Activated T-cell treated with anti-CD3 and anti-CD28 coated beads, Interleukin-2, amount 50 U/mL, for 4 hours (primary cell): ENCODE measurements around the gene TSPAN18. TPM values are rescaled to one million over a fixed set of nuclear protein-coding genes. Genes with fewer than 3 reads are reported as not detected.

ENCODE experiments used
- ATAC-seq, 2 donors: fragments of 200-7000 bp; cut with Tn5 transposase; one replicate each; pipeline ENCODE4 v1.10.0; 2021
- DNase-seq: peaks from one replicate; pipeline ENCODE4 v3.0.0-alpha.2; 2020
- H3K27me3 Mint-ChIP-seq: one replicate; pipeline ENCODE4 v1.8.0; 2021; ENCODE audit warnings: low read depth, mixed read lengths
- H3K36me3 Mint-ChIP-seq: one replicate; pipeline ENCODE4 v1.8.0; 2022; ENCODE audit warnings: mixed read lengths; ENCODE audit not compliant: insufficient read depth
- H3K4me1 Mint-ChIP-seq: one replicate; pipeline ENCODE4 v1.8.0; 2021; ENCODE audit warnings: low read depth, mixed read lengths
- H3K4me3 Mint-ChIP-seq: one replicate; pipeline ENCODE4 v1.8.0; 2021; ENCODE audit warnings: mild to moderate bottlenecking, moderate library complexity, mixed read lengths
- H3K9me3 Mint-ChIP-seq: one replicate; pipeline ENCODE4 v1.8.0; 2021; ENCODE audit warnings: mixed read lengths
- total RNA-seq, 3 donors: library from RNA; stranded (reverse); gene quantifications; one replicate each; pipeline ENCODE4 v1.2.1, GENCODE V29; 2021

Gene TSPAN18
- total RNA-seq, 3 donors from 2014 or later, result 0.84 to 2.0 (median 1.5) TPM

DNA sequence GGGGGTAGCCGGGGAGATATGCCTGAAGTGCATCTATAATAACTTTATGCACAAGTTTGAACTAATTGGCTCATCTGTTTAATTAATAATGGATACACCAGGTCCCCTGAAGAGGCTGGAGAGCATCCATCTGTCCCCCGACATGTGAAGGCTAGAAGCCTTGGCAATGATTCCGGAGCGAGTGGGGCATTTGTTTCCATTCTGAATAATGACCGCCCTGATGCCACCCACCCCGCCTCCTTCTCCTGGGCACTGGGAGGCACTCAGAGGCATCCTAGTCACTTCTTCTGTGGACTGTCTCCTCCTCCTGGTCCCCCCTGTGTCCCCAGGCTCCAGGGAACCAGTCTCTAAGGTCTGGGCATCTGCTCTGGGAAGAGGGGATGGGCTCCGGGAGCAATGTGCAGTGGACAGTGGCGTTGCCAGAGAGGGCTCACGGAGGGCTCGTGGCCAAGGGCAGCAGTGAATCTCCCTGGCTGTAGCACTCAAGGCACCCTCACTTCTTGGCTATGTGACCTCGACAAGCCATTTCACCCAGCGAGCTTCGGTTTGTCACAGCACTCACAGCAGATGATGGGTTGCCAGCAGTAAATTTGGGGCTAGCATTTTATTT, 64.7 kb downstream of the TSPAN18 start:
- Mint-ChIP-seq H3K27me3 (no peaks in the 10 kb centered on the region), H3K9me3 (no peaks in the 10 kb centered on the region), H3K4me1 (no peaks in the 10 kb centered on the region), H3K4me3 (no peak overlapping the region), H3K36me3 (no peaks in the 10 kb centered on the region)
- no peak for DNase-seq
- no peak for ATAC-seq

DNA sequence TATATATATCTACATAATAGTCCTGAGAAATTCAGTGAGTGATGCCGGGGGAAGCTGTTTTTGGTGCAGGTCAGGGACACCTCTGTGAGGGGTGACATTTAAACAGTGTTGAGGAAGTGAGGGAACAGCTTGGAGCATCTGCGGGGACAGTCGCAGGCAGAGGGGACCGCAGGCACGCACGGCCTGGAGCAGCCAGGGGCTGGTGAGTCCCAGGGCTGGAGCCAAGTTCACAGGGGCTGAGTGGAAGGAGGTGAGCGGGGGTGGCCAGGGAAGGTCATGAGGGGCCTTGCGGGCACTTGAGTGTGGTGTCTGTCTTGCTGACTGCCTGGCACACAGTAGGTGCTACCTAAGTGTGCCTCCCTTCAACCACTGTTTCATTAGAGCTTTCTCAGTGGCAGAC, 65.4 kb downstream of the TSPAN18 start:
- no peak overlapping the region for H3K4me3 Mint-ChIP-seq
- ATAC-seq, result no peak
- H3K27me3 Mint-ChIP-seq, result no peaks in the 10 kb centered on the region
- H3K4me1 Mint-ChIP-seq, result no peaks in the 10 kb centered on the region
- H3K36me3 Mint-ChIP-seq, result peaks cover under 1% of the 10 kb centered on the region
- H3K9me3 Mint-ChIP-seq, result no peaks in the 10 kb centered on the region
- no peak for DNase-seq

DNA sequence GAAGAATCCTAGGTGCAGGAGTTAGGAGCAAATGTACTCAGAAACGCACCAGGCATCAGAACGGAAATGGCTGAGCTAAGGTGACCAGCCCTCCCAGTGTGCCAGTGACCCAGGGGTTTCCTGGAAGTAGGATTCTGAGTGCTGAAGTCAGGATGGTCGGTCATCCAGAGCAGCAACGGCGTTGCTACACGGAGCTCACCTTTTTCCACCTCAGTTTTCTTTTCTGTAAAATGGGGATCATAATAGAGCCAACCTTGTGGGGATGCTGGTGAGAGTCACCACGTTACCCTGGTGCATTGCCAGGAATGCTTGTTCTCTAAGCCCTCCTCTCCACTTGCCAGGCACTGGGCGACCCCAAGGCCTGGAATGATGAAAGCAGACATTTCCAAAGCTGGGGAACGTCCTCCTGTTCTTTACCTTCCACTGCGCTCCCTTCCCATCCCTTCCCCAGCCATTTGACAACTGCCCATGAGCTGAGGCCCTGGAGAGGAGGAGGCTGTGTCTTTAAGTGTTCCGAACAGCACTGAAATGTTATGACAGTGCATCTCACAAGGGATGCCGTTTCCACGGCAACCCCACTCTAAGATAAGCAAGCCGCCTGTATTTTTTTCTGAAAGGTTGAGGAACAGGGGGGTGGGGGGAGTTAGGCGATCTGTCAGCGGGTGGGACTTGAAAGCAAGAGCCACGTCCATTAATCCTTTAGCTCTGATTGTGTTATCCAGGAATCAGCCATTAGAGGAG, 66.8 kb downstream of the TSPAN18 start:
- DNase-seq (no peak), ATAC-seq (no peak)
- no peaks in the 10 kb centered on the region for H3K9me3 Mint-ChIP-seq
- no peaks in the 10 kb centered on the region for H3K27me3 Mint-ChIP-seq
- H3K4me1 Mint-ChIP-seq, result no peaks in the 10 kb centered on the region
- peaks cover 5% of the 10 kb centered on the region for H3K36me3 Mint-ChIP-seq
- H3K4me3 Mint-ChIP-seq, result no peak overlapping the region

DNA sequence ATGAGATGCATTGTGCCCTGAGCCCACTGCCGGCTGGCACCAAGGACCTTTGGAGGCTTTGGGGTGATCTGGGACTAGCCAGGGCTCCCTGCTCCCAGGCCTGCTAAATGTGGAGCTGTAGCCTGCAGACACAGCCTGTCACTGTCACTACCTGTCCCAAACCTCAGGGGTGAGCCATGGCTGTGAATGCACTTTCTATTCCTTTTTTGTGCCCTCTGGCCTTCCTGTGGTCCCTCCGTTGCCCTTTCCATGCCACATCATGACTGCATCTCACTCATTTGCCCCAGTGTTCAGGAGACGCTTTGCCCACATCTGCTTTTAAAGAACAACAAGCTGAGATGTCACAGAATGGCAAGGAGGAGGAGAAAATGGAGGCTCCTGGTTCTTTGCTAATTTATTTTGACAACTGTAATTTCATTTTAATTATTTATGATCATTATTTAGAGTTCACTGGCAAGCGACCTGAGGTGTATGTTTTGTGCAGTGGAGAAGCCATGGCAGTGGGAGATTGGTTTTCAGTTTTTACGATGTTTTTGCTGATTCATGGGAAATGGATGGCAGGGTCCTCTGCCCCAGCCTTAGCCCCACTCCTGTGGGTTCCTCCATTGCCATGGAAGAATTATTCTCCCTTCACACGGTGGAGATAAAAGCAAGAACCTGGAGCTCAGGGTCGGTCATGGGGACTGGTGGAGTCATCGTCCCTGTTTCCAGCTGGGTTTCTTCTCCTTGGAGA, 69.2 kb downstream of the TSPAN18 start:
- no peak overlapping the region for H3K4me3 Mint-ChIP-seq
- peaks cover 10% of the 10 kb centered on the region for H3K36me3 Mint-ChIP-seq
- H3K27me3 Mint-ChIP-seq, result no peaks in the 10 kb centered on the region
- no peaks in the 10 kb centered on the region for H3K4me1 Mint-ChIP-seq
- no peaks in the 10 kb centered on the region for H3K9me3 Mint-ChIP-seq
- DNase-seq, result no peak
- no peak for ATAC-seq

DNA sequence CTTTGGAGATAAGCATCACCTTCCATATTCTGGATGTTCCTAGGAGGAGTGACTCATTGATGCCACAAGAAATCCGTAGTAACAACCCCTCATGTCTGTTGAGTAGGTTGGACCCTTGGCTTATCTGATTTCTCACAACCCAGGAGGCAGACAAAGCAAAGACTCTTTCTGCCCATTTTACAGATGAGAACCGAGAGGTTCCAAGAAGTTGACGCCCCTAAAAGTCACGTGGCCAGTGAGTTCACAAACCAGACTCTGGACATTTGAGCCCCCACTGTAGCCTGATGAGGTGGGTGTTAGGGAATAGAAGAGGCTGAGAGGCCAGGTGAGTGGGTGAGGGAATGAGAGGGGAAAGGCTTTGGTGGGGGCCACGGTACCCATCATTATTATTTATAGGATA, 70.3 kb downstream of the TSPAN18 start:
- ATAC-seq, result no peak
- Mint-ChIP-seq H3K4me1 (no peaks in the 10 kb centered on the region), H3K9me3 (no peaks in the 10 kb centered on the region), H3K27me3 (no peaks in the 10 kb centered on the region), H3K36me3 (peaks cover 10% of the 10 kb centered on the region), H3K4me3 (no peak overlapping the region)
- no peak for DNase-seq

DNA sequence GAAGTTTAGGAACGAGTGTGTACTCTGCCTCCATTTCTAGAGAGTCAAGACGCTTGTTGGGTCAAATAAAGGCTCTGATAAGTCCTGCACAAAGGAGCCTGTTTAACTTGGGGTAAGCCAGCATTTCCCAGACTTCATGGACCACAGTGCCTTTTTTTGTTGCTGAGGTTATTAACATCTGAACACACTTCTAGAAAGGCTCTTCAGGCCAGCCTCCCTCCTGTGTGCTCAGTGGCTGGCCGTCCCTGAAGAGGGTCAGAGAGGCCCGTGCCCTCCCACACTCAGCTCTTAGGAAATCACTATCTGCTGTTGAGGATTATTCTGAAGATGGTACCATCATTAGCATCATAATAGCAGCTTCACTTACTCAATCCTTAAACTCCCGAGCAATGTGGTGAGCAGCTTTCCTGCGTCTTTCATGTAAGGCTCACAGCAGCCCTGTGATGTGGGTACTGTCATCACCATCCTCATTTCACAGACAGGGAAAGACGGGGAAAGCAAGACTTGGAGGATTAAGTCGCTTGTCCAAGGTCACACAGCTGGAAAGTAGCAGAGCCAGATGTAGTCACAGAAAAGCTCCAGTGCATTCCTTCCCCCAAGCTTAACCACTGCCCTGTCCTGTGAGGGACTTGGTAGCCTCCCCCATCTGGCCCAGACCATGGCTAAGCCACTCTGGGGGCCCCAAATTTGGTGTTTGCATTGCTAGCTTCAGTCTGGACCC, 71.3 kb downstream of the TSPAN18 start:
- H3K27me3 Mint-ChIP-seq, result no peaks in the 10 kb centered on the region
- peaks cover 12% of the 10 kb centered on the region for H3K36me3 Mint-ChIP-seq
- ATAC-seq (no peak), DNase-seq (no peak)
- H3K4me3 Mint-ChIP-seq, result no peak overlapping the region
- no peaks in the 10 kb centered on the region for H3K4me1 Mint-ChIP-seq
- H3K9me3 Mint-ChIP-seq, result no peaks in the 10 kb centered on the region

DNA sequence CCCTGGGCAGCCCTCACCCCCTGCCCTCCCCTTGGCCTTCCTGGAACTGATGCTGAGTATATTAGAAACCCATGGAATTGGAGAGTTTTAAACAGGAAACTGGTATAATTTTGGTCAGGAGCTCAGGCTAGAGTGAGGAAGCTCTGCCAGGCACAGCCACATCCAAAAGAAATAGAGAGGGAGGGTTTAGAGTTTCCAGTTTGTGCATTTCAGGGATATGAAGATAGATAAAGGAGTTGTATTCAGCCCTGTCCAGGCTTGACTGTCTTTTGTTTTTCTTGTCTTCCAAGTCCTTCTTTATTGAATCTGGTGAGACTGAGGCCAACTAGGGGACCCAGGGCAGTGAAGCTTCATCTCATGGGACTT, 71.8 kb downstream of the TSPAN18 start:
- DNase-seq (no peak), ATAC-seq (no peak)
- Mint-ChIP-seq H3K9me3 (no peaks in the 10 kb centered on the region), H3K36me3 (peaks cover 15% of the 10 kb centered on the region), H3K27me3 (no peaks in the 10 kb centered on the region), H3K4me1 (no peaks in the 10 kb centered on the region), H3K4me3 (no peak overlapping the region)

DNA sequence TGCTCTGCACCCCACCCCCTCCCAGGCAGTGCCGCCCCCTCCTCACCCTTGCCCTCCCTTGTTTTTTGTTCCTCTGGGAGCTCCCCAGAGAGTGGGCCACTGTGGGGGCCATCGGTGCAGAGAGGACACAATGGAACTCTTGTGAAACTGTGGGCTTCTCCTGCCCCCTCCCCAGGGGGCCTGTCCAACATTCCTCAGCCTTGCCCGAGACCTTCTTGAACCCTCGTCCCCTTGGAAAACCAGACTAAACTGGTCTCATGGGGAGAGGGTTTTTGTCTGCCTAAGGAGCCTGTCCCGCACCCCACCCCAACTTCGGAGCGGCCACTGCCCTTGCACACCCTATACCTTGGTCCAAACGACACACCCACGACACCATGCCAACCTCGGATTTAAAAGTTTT, 72.2 kb downstream of the TSPAN18 start:
- Mint-ChIP-seq H3K4me3 (no peak overlapping the region), H3K36me3 (peaks cover 15% of the 10 kb centered on the region), H3K27me3 (no peaks in the 10 kb centered on the region), H3K4me1 (no peaks in the 10 kb centered on the region), H3K9me3 (no peaks in the 10 kb centered on the region)
- DNase-seq, result no peak
- no peak for ATAC-seq

DNA sequence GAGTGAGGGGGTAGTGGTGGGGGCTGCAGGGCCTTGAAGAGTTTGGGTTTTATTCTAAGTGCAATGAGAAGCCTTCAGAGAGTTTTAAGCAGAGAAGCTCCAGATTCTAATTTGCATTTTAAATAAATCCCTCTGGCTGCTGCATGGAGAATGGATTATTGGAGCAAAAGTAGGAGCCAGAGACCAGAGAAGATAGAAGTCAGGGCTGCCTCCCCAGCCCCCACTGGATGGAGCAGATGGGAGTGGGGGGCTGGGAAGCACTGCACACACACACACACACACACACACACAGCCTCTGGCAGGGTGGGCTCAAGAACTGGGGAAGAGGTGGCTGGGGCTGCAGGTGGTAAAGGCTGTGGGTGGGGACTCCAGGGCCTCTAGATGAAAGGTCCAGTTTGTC, 75.6 kb downstream of the TSPAN18 start:
- DNase-seq, result no peak
- Mint-ChIP-seq H3K36me3 (peaks cover 13% of the 10 kb centered on the region), H3K27me3 (no peaks in the 10 kb centered on the region), H3K9me3 (no peaks in the 10 kb centered on the region), H3K4me1 (no peaks in the 10 kb centered on the region), H3K4me3 (no peak overlapping the region)
- no peak for ATAC-seq

DNA sequence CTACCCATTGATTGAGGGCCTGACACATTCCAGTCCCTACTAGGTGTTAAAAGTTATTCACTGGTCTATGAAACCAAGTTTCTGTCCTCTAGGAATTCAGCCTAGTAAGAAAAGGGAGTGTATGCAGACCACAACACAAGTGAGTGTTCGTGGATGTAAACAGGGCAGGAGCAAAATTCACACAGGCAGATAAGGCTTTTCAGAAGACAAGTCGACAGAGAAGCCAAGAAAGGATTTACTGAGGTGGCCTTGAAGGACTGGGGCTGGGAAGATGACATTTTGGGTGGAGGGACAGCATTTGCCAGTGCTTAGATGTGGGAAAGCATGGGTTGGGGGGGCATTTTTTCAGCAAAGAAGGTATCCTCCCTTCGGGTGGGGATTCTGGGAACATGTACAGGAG, 76.2 kb downstream of the TSPAN18 start:
- no peaks in the 10 kb centered on the region for H3K9me3 Mint-ChIP-seq
- no peaks in the 10 kb centered on the region for H3K27me3 Mint-ChIP-seq
- H3K4me3 Mint-ChIP-seq, result no peak overlapping the region
- no peaks in the 10 kb centered on the region for H3K4me1 Mint-ChIP-seq
- DNase-seq (no peak), ATAC-seq (no peak)
- H3K36me3 Mint-ChIP-seq, result peaks cover 11% of the 10 kb centered on the region

DNA sequence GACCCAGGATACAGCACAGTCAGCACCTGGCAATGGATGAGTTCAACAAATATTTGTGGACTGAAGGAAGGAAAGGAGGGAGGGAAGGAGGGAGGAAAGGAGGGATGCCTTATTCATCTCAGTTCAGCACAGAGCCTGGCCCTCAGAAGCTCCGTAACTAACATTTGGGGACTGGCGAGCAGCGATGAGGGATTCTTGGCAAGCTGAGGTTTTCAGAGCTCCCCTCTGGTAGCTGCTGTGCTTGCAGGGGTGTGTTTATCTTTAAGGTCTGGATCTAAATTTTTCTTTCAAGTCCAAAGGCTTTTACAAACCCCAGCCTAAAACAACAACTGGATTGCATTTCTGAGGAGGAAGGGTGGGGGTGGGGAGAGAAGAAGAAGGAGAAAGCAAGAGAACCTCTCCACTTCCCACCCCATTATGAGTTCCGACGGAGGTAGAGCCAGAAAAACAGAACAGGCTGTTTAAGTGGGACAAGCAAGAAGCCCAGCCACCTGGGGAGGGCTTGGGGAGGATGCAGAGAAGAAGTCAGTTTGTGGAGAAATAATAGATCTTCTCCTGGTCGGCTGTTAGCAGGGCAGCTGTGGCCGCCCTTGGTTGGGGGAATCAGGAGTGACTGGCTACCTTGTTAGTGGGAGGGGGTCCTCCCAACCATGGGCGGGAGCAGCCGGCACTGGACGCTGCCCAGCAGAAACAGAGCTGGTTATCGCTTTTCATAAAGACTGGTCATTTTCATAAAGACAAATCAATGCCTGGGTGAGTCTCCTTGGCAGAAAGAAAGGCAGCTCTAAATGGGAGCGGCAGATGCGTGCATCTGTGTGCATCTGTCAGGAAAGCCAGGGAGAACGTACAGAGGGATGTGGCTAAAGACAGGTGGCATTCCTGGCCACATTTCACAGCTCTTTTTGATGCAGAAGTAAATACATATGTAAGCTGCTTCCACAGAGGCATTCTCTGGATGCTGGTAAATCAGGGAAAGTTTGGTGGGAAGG, 78.0 kb downstream of the TSPAN18 start:
- no peak for ATAC-seq
- H3K36me3 Mint-ChIP-seq, result peaks cover 6% of the 10 kb centered on the region
- no peak overlapping the region for H3K4me3 Mint-ChIP-seq
- no peaks in the 10 kb centered on the region for H3K4me1 Mint-ChIP-seq
- H3K27me3 Mint-ChIP-seq, result no peaks in the 10 kb centered on the region
- H3K9me3 Mint-ChIP-seq, result no peaks in the 10 kb centered on the region
- DNase-seq, result no peak

DNA sequence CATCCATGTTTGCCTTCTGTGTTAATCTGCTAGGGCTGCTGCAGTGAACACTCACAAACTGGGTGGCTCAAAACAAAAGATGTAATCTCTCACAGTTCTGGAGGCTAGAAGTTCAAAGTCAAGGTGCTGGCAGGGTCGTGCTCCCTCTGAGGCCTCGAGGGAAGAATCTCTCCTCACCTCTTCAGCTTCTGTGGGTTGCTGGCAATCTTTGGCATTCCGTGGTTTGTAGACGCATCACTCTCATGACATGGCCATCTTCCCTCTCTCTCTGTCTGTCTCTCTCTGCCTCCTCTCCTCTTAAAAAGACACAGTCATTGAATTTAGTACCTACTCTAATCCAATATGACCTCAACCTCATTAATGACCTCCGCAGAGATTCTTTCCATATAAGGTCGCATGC, 78.8 kb downstream of the TSPAN18 start:
- H3K36me3 Mint-ChIP-seq, result peaks cover 9% of the 10 kb centered on the region
- DNase-seq (no peak), ATAC-seq (no peak)
- H3K4me3 Mint-ChIP-seq, result no peak overlapping the region
- no peaks in the 10 kb centered on the region for H3K4me1 Mint-ChIP-seq
- no peaks in the 10 kb centered on the region for H3K27me3 Mint-ChIP-seq
- no peaks in the 10 kb centered on the region for H3K9me3 Mint-ChIP-seq

DNA sequence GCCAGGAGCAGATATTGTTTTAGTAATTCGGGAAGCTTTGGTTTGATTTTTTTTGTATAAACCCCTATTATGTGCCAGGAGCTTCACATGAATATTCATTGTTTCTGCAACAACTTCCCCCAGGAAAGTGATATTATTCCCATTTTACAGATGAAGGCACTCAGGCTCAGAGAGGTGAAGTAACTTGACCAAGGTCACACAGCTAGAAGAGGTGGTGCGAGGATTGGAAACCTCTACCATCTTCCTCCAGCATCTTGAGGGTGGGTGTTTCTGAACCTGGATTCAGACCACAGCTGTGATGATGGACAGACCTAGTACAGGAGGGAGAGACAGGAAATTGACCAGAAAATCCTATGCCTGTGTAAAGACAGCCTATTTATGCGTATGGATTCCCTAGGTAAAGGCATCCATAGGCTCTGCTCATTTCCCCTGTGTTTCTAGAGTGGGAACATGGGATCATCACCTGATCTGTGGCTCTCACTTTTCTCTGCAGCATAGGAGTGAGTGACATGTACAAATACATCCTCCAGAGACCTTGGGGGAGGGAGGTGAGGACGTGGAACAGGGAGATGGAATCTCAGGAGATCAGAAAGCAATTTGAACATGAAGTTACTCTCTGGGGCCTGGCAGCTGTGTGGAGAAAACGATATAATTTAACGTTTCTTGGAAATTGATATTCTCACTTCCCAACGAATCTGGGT, 81.4 kb downstream of the TSPAN18 start:
- Mint-ChIP-seq H3K4me3 (no peak overlapping the region), H3K9me3 (no peaks in the 10 kb centered on the region), H3K4me1 (peaks cover 3% of the 10 kb centered on the region), H3K36me3 (peaks cover 6% of the 10 kb centered on the region), H3K27me3 (no peaks in the 10 kb centered on the region)
- no peak for ATAC-seq
- no peak for DNase-seq
